ENCODE data around the gene ESRRG. TPM values are rescaled to one million over a fixed set of nuclear protein-coding genes. Genes with fewer than 3 reads are reported as not detected.

The ESRRG gene
- total and polyA plus RNA-seq, 2 of the 8 experiments (the other 6 are each of a cell fraction or from before 2014, with no cell fraction given) = 0.59 to 1.4 TPM

GRCh38 chr1:216596281-216596862, 126.9 kb downstream of the ESRRG start:
- Histone ChIP-seq H4K5ac (ENCODE audit: insufficient read length, low read depth, low read length) (no peak overlapping the region), H3K79me2 (ENCODE audit: control insufficient read depth in 1 of 2, insufficient read depth in 2 of 2, low read length in 2 of 2) (no peaks in the 10 kb centered on the region), H2BK5ac (ENCODE audit: low read depth, low read length) (no peak overlapping the region), H4K20me1 (replicated peaks in 1 of 2; ENCODE audit: control insufficient read depth in 1 of 2, insufficient read depth in 2 of 2, low read length in 2 of 2) (no peaks in the 10 kb centered on the region), H2BK20ac (ENCODE audit: low read length) (no peak overlapping the region), H3K9me3 (ENCODE audit: insufficient read depth in 2 of 2, low read depth in 1 of 2, low read length in 1 of 2) (no peaks in the 10 kb centered on the region), H4K8ac (ENCODE audit: extremely low read depth, insufficient read depth, low read length) (no peak overlapping the region), H3K56ac (replicated peaks; ENCODE audit: insufficient read length, low read depth, low read length) (no peak overlapping the region), H3K23ac (ENCODE audit: insufficient read length) (no peak overlapping the region), H2AK5ac (ENCODE audit: low read depth, low read length) (no peak overlapping the region), H3K79me1 (ENCODE audit: low read depth, low read length) (no peaks in the 10 kb centered on the region), H3K14ac (ENCODE audit: insufficient read length) (no peak overlapping the region), H2BK15ac (ENCODE audit: low read length) (no peak overlapping the region), H3K4me1 (replicated peaks in 1 of 4; ENCODE audit: control insufficient read depth in 3 of 4, insufficient read depth in 4 of 4, low read length in 3 of 4) (peaks cover 0 to 11% (median 2%) of the 10 kb centered on the region in 4 experiments; a peak in 4 of 7 replicates), H2BK120ac (replicated peaks; ENCODE audit: low read depth, low read length) (no peak overlapping the region), H3K4me2 (ENCODE audit: insufficient read depth in 1 of 2, low read depth in 2 of 2, low read length in 2 of 2) (no peak overlapping the region), H3K4ac (replicated peaks; ENCODE audit: insufficient read length, low read depth, low read length) (no peak overlapping the region), H3K36me3 (ENCODE audit: control insufficient read depth in 2 of 4, insufficient read depth in 4 of 4, low read length in 3 of 4) (no peaks in the 10 kb centered on the region), H3K23me2 (ENCODE audit: low read depth, low read length) (no peaks in the 10 kb centered on the region; the same call in none of the 2 replicates), H3K27me3 (replicated peaks in 1 of 4; ENCODE audit: control insufficient read depth in 3 of 4, extremely low read depth in 1 of 4, insufficient read depth in 3 of 4, low read length in 3 of 4) (peaks cover 0 to 1% (median under 1%) of the 10 kb centered on the region in 4 experiments; a peak in 1 of 7 replicates), H3K9ac (replicated peaks in 1 of 4; ENCODE audit: extremely low read depth in 1 of 4, low read depth in 3 of 4, low read length in 3 of 4) (no peak overlapping the region), H4K91ac (replicated peaks; ENCODE audit: insufficient read length, low read length) (no peak overlapping the region), H2BK12ac (ENCODE audit: low read depth, low read length) (no peak overlapping the region), H3K18ac (ENCODE audit: extremely low read depth, low read length) (no peak overlapping the region), H2AFZ (ENCODE audit: low read length) (no peak overlapping the region), H3K4me3 (ENCODE audit: extremely low read depth in 1 of 4, insufficient read depth in 2 of 4, low read depth in 3 of 4, low read length in 4 of 4) (no peak overlapping the region), H3K27ac (ENCODE audit: low read depth, low read length) (no peak overlapping the region)
- DNase-seq (ENCODE audit: low read depth in 1 of 2, low spot score in 2 of 2) = no peak
- POLR2A ChIA-PET (ENCODE audit: partially characterized antibody) = no interaction called here
- FAIRE-seq = no peak
- CTCF ChIA-PET (ENCODE audit: partially characterized antibody) = interaction anchor here (0.6 to 1.8 kb wide), 8 partner anchors 11 to 367 kb away, joined by 3 to 7 read pairs (median 4); no protein-coding TSS in a partner anchor
- 79% methylated on average over 7 of the region's 7 CpGs; no CpG with 5 or more reads in 1 of the 2 experiments for WGBS, 2 experiments (ENCODE audit: extremely low coverage in 1 of 2, insufficient coverage in 1 of 2, insufficient read length in 1 of 2, insufficient replicate concordance in 2 of 2, low coverage in 1 of 2, low lambda C conversion rate in 2 of 2, missing lambda C conversion rate in 1 of 2)
- TF ChIP-seq SUZ12 (IDR thresholded peaks at IDR 0.05; ENCODE audit: low read length) = no peak
- no peak for TF ChIP-seq RAD21 (IDR thresholded peaks at IDR 0.05 in 1 of 2, conservative IDR thresholded peaks at IDR 0.05 in 1 of 2; ENCODE audit: low read depth in 2 of 2, low read length in 2 of 2)
- no peak for TF ChIP-seq SIRT6 (IDR thresholded peaks at IDR 0.05; ENCODE audit: low read length)
- TF ChIP-seq CTCF (IDR thresholded peaks at IDR 0.05; ENCODE audit: control extremely low read depth in 1 of 3, insufficient read depth in 1 of 3, low read depth in 1 of 3, low read length in 3 of 3) = peak in 1 of 3 experiments; percentile 11; a peak in 1 of 4 replicates
- no peak for TF ChIP-seq EGR1 (IDR thresholded peaks at IDR 0.05; ENCODE audit: borderline replicate concordance, low read depth, low read length)

Data from H1 (cell line).